ENCODE data around the gene TES. TPM values are rescaled to one million over a fixed set of nuclear protein-coding genes. Genes with fewer than 3 reads are reported as not detected.
A peak's percentile ranks its signal among the peaks of the same experiment; 100 is the strongest.

The TES gene
- total RNA-seq, 1 experiment from 2014 or later = 120 TPM

DNA sequence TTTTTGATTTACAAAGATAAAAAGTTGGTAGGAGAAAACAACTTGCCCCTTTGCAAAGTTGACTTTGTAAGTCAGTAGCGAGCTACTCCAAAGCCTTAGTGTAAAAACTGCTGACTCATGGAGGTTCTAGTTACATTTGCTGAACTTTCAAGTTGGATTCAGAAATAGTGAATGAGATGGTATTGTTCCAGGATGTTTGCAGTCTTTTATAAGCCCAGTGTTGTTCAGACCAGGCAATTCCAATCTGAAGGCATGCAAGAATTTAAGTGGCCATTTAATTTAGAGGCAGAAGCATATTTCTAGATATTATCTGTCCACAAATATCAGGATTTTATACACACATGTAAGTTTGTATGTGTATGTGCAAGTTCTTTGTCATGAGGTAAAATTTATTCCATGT lies 21.6 kb downstream of the TES start:
- TF ChIP-seq EZH2 (IDR thresholded peaks at IDR 0.05; ENCODE audit: low read length, unreplicated experiment) (no peak), EZH2phosphoT487 (IDR thresholded peaks at IDR 0.05; ENCODE audit: borderline replicate concordance, low read length) (no peak)
- TF ChIP-seq, protein P1, sequence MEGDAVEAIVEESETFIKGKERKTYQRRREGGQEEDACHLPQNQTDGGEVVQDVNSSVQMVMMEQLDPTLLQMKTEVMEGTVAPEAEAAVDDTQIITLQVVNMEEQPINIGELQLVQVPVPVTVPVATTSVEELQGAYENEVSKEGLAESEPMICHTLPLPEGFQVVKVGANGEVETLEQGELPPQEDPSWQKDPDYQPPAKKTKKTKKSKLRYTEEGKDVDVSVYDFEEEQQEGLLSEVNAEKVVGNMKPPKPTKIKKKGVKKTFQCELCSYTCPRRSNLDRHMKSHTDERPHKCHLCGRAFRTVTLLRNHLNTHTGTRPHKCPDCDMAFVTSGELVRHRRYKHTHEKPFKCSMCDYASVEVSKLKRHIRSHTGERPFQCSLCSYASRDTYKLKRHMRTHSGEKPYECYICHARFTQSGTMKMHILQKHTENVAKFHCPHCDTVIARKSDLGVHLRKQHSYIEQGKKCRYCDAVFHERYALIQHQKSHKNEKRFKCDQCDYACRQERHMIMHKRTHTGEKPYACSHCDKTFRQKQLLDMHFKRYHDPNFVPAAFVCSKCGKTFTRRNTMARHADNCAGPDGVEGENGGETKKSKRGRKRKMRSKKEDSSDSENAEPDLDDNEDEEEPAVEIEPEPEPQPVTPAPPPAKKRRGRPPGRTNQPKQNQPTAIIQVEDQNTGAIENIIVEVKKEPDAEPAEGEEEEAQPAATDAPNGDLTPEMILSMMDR (conservative IDR thresholded peaks at IDR 0.05; ENCODE audit: low read depth, low read length) = no peak
- H3K9ac ChIP-seq (ENCODE audit: low read length) = peak overlapping the region; percentile 30; the same call in 1 of the 2 replicates
- H3K9me2 ChIP-seq (replicated peaks; ENCODE audit: low read length) = no peaks in the 10 kb centered on the region
- H3K27me3 ChIP-seq (ENCODE audit: low read length) = no peaks in the 10 kb centered on the region
- TSS peak; percentile 12 for BruUV-seq (replicated peaks)
- intact Hi-C loops (cut with micrococcal nuclease) = loop anchor here (1.0 kb wide), 3 partner anchors 14 to 52 kb away; no protein-coding TSS in a partner anchor
- H3K79me2 ChIP-seq (ENCODE audit: low read length) = peaks cover 98% of the 10 kb centered on the region
- H3K4me1 ChIP-seq (ENCODE audit: insufficient read depth, low read length) = peaks cover 65% of the 10 kb centered on the region
- peaks cover 11% of the 10 kb centered on the region for H3F3A ChIP-seq (ENCODE audit: low read length, unreplicated experiment)
- DNase-seq (peak; percentile 78), ATAC-seq (peak; percentile 60)
- ChIA-PET CTCF (interaction anchor here (2.8 kb wide), 1 partner anchor 52 kb away, joined by 15 read pairs; no protein-coding TSS in a partner anchor), POLR2A (ENCODE audit: unreplicated experiment) (interaction anchor here (0.6 to 1.8 kb wide), 3 partner anchors 14 to 576 kb away, joined by 4 to 13 read pairs (median 8); partner anchors contain the start of gene TES)
- H3K36me3 ChIP-seq (ENCODE audit: low read depth, low read length) = peaks cover 22% of the 10 kb centered on the region
- no peaks in the 10 kb centered on the region for H3K9me3 ChIP-seq (ENCODE audit: low read length)
- H3K27ac ChIP-seq (ENCODE audit: low read length) = peak overlapping the region; percentile 88
- peak overlapping the region; percentile 60 for H3K4me2 ChIP-seq (ENCODE audit: low read length)
- H2AFZ ChIP-seq (ENCODE audit: low read length) = no peak overlapping the region
- peak overlapping the region; percentile 40; the same call in 1 of the 2 replicates for H3K4me3 ChIP-seq (ENCODE audit: low read length)
- H4K20me1 ChIP-seq (ENCODE audit: low read length) = peaks cover 60% of the 10 kb centered on the region

DNA sequence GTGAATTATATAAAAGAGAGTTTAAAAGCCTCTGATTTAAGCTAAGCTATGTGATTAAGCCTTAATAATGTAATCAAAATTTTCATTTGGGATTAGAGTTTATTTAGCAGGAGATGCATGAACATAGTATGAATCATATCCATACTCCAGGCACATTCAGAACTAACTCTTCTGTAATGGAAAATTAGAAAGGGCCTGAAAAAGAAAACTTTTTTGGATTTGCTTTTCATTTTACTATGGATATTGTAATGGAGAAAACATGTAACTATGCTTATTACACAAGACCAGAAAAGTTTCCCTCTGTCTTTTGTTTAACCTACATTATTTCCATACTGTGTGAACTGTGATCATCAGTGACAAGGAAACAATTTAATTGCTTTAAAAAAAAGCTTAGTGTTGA lies 22.0 kb downstream of the TES start:
- H3K4me2 ChIP-seq (ENCODE audit: low read length) = peak overlapping the region; percentile 60

DNA sequence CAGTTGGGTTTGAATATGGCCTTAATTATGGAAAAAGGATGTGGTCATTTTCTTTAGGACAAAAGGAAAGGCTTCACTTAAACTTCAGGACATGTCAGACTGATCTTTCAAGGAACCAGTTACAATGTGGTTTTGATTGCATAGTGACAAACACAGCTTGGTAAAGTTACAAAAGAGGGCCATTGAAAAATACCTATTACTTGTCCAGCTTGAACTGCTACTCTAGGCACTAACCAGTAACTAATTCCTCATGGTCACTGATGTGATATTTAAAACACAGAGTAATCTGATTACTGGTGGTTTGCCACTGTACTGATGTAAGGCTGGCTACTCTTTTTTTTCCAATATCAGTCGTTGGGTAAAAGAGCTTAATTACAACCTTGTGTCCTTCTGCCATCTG lies 22.6 kb downstream of the TES start:
- peak overlapping the region; percentile 40; the same call in 1 of the 2 replicates for H3K4me3 ChIP-seq (ENCODE audit: low read length)
- ChIA-PET POLR2A (ENCODE audit: unreplicated experiment) (no interaction called here), CTCF (interaction anchor here (0.6 to 2.8 kb wide), 2 partner anchors 53 to 119 kb away, joined by 3 to 15 read pairs; no protein-coding TSS in a partner anchor)
- peak overlapping the region; percentile 60 for H3K4me2 ChIP-seq (ENCODE audit: low read length)
- no peak overlapping the region for H2AFZ ChIP-seq (ENCODE audit: low read length)
- TF ChIP-seq, protein P1 (conservative IDR thresholded peaks at IDR 0.05; ENCODE audit: low read depth, low read length) = no peak
- no peak for TF ChIP-seq EZH2phosphoT487 (IDR thresholded peaks at IDR 0.05; ENCODE audit: borderline replicate concordance, low read length)
- TF ChIP-seq EZH2 (IDR thresholded peaks at IDR 0.05; ENCODE audit: low read length, unreplicated experiment) = no peak
- H3K4me1 ChIP-seq (ENCODE audit: insufficient read depth, low read length) = peaks cover 56% of the 10 kb centered on the region
- no TSS peak for BruUV-seq (replicated peaks)
- H3K27ac ChIP-seq (ENCODE audit: low read length) = peak overlapping the region; percentile 88
- peaks cover 99% of the 10 kb centered on the region for H3K79me2 ChIP-seq (ENCODE audit: low read length)
- DNase-seq = peak; percentile 48
- H3F3A ChIP-seq (ENCODE audit: low read length, unreplicated experiment) = peaks cover 6% of the 10 kb centered on the region
- peaks cover 65% of the 10 kb centered on the region for H4K20me1 ChIP-seq (ENCODE audit: low read length)
- H3K36me3 ChIP-seq (ENCODE audit: low read depth, low read length) = peaks cover 32% of the 10 kb centered on the region
- intact Hi-C loops (cut with micrococcal nuclease) = loop anchor here (1.0 kb wide), 3 partner anchors 15 to 53 kb away; no protein-coding TSS in a partner anchor
- H3K9ac ChIP-seq (ENCODE audit: low read length) = peak overlapping the region; percentile 30
- H3K9me3 ChIP-seq (ENCODE audit: low read length) = no peaks in the 10 kb centered on the region
- no peaks in the 10 kb centered on the region for H3K27me3 ChIP-seq (ENCODE audit: low read length)
- H3K9me2 ChIP-seq (replicated peaks; ENCODE audit: low read length) = no peaks in the 10 kb centered on the region
- no peak for ATAC-seq

More for the DNA sequence above, 22.0 kb downstream of the TES start:
- peaks cover 98% of the 10 kb centered on the region for H3K79me2 ChIP-seq (ENCODE audit: low read length)
- POLR2A ChIA-PET (ENCODE audit: unreplicated experiment) = interaction anchor here (0.6 to 1.5 kb wide), 2 partner anchors 22 to 576 kb away, joined by 4 to 8 read pairs; partner anchors contain the start of gene TES
- H3K4me3 ChIP-seq (ENCODE audit: low read length) = peak overlapping the region; percentile 40; the same call in 1 of the 2 replicates
- H2AFZ ChIP-seq (ENCODE audit: low read length) = no peak overlapping the region
- H3K9me3 ChIP-seq (ENCODE audit: low read length) = no peaks in the 10 kb centered on the region
- peaks cover 26% of the 10 kb centered on the region for H3K36me3 ChIP-seq (ENCODE audit: low read depth, low read length)
- intact Hi-C loops (cut with micrococcal nuclease) = loop anchor here (1.0 kb wide), 3 partner anchors 14 to 52 kb away; no protein-coding TSS in a partner anchor
- H3K9me2 ChIP-seq (replicated peaks; ENCODE audit: low read length) = no peaks in the 10 kb centered on the region
- peak; percentile 42 for ATAC-seq
- no TSS peak for BruUV-seq (replicated peaks)
- TF ChIP-seq EZH2phosphoT487 (IDR thresholded peaks at IDR 0.05; ENCODE audit: borderline replicate concordance, low read length) (no peak), EZH2 (IDR thresholded peaks at IDR 0.05; ENCODE audit: low read length, unreplicated experiment) (no peak)
- H3F3A ChIP-seq (ENCODE audit: low read length, unreplicated experiment) = peaks cover 8% of the 10 kb centered on the region
- peak overlapping the region; percentile 88 for H3K27ac ChIP-seq (ENCODE audit: low read length)
- H3K27me3 ChIP-seq (ENCODE audit: low read length) = no peaks in the 10 kb centered on the region
- H3K9ac ChIP-seq (ENCODE audit: low read length) = peak overlapping the region; percentile 30
- H4K20me1 ChIP-seq (ENCODE audit: low read length) = peaks cover 61% of the 10 kb centered on the region
- peak; percentile 28 for DNase-seq
- CTCF ChIA-PET = interaction anchor here (0.6 to 2.8 kb wide), 2 partner anchors 52 to 120 kb away, joined by 3 to 15 read pairs; no protein-coding TSS in a partner anchor
- peaks cover 62% of the 10 kb centered on the region for H3K4me1 ChIP-seq (ENCODE audit: insufficient read depth, low read length)
